Activated CD4-positive, alpha-beta T cell treated with anti-CD3 and anti-CD28 coated beads, Interleukin-2, amount 10 ng/mL, durations not matched to agents 24 days and 14 days (primary cell): ENCODE results near the gene CD7. TPM values are rescaled to one million over a fixed set of nuclear protein-coding genes. Genes with fewer than 3 reads are reported as not detected.

Experiments
- DNase-seq: peaks from one replicate; pipeline ENCODE4 v3.0.0; 2022
- H3K27ac Mint-ChIP-seq: one replicate; pipeline ENCODE4 v1.8.0; 2022; ENCODE audit warnings: mild to moderate bottlenecking, mixed read lengths
- H3K27me3 Mint-ChIP-seq: one replicate; pipeline ENCODE4 v1.8.0; 2022; ENCODE audit warnings: mixed read lengths
- H3K36me3 Mint-ChIP-seq: one replicate; pipeline ENCODE4 v1.8.0; 2022; ENCODE audit warnings: low read depth, mild to moderate bottlenecking, mixed read lengths
- H3K4me1 Mint-ChIP-seq: one replicate; pipeline ENCODE4 v1.8.0; 2021; ENCODE audit warnings: mixed read lengths
- H3K4me3 Mint-ChIP-seq: one replicate; pipeline ENCODE4 v1.8.0; 2022; ENCODE audit warnings: mild to moderate bottlenecking, moderate library complexity, mixed read lengths
- H3K9me3 Mint-ChIP-seq: one replicate; pipeline ENCODE4 v1.8.0; 2021; ENCODE audit warnings: mixed read lengths
- intact Hi-C: fragments of 100-400 bp; cut with micrococcal nuclease; formaldehyde crosslinking; loops from one replicate; pipeline ENCODE4 v1.15.1; 2023
- total RNA-seq: library from RNA; stranded (reverse); gene quantifications from 2 replicates; pipeline ENCODE4 v1.2.3, GENCODE V29; 2022

Gene CD7
- total RNA-seq, 1 donor from 2014 or later = 413 TPM

DNA sequence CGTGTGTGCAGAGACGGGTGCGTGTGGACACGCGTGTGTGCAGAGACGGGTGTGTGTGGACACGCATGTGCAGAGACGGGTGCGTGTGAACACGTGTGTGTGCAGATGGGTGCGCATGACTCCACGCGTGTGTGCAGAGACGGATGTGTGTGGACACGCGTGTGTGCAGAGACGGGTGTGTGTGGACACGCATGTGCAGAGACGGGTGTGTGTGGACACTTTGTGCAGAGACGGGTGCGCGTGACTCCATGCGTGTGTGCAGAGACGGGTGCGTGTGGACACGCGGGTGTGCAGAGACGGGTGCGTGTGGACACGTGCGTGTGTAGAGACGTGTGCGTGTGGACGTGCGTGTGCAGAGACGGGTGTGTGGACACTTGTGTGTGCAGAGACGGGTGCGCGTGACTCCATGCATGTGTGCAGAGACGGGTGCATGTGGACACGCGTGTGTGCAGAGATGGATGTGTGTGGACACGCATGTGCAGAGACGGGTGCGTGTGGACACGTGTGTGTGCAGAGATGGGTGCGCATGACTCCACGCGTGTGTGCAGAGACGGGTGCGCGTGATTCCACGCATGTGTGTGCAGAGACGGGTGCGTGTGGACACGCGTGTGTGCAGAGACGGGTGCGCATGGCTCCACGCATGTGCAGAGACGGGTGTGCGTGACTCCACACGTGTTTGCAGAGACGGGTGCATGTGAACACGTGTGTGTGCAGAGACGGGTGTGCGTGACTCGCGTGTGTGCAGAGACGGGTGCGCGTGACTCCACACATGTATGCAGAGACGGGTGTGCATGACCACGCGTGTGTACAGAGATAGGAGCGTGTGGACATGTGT lies 1.6 kb upstream of the CD7 start:
- Mint-ChIP-seq H3K4me3 (no peak overlapping the region), H3K9me3 (no peaks in the 10 kb centered on the region), H3K27ac (no peak overlapping the region), H3K27me3 (no peaks in the 10 kb centered on the region), H3K4me1 (peaks cover 28% of the 10 kb centered on the region), H3K36me3 (peaks cover 33% of the 10 kb centered on the region)
- DNase-seq = no peak
- intact Hi-C loops = no loop called here

DNA sequence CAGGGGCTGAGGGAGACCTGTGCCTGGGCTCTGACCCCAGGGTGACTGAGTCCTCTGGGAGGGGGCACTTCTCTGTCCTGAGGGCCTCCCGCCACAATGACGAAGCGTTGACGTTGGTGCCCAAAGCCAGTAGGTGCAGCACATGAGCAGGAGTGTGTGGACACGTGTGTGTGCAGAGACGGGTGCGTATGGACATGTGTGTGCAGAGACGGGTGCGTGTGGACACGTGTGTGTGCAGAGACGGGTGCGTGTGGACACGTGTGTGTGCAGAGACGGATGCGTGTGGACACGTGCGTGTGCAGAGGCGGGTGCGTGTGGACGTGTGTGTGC lies 726 bp upstream of the CD7 start:
- peaks cover 27% of the 10 kb centered on the region for H3K4me1 Mint-ChIP-seq
- H3K9me3 Mint-ChIP-seq = no peaks in the 10 kb centered on the region
- intact Hi-C loops = no loop called here
- no peak overlapping the region for H3K27ac Mint-ChIP-seq
- no peak overlapping the region for H3K4me3 Mint-ChIP-seq
- peaks cover 37% of the 10 kb centered on the region for H3K36me3 Mint-ChIP-seq
- no peaks in the 10 kb centered on the region for H3K27me3 Mint-ChIP-seq
- no peak for DNase-seq

DNA sequence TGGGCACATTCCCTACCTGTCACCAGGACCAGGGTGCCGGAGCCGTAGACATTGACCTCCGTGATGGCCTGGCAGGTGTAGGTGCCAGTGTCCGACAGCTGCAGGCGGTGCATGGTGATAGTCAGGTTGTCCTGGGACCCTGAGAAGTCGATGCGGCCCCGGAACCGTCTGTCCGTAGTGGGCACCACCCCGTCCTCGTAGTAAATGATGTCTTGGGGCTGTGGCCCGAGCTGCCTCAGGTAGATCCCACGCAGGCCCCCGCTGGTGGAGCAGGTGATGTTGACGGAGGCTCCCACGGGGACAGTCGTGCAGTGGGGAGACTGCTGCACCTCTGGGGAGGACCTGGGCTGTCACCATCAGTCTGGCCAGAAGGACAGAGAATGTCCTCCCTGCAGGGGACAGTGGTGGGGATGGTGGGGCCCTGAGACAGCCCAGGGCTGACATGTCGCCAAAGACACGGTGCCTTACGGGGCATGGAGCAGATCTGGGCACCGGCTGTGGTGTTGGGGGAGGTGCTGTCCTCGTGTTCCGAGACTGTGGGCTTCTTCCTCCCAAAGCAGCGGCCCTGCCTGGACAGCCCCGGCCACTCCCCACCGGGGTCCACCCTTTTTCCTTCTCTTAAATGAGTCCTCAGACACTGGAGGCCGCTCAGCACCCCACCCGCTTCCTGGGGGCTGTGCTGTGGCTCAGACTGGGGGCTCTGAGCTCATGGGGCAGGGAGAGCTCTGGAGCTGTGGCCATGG lies 586 bp downstream of the CD7 start:
- no peaks in the 10 kb centered on the region for H3K9me3 Mint-ChIP-seq
- intact Hi-C loops = loop anchor here (1.0 kb wide), 2 partner anchors 20 to 81 kb away; no protein-coding TSS in a partner anchor
- H3K36me3 Mint-ChIP-seq = peaks cover 34% of the 10 kb centered on the region
- no peak overlapping the region for H3K4me3 Mint-ChIP-seq
- H3K27me3 Mint-ChIP-seq = no peaks in the 10 kb centered on the region
- no peak overlapping the region for H3K27ac Mint-ChIP-seq
- no peak for DNase-seq
- peaks cover 21% of the 10 kb centered on the region for H3K4me1 Mint-ChIP-seq

DNA sequence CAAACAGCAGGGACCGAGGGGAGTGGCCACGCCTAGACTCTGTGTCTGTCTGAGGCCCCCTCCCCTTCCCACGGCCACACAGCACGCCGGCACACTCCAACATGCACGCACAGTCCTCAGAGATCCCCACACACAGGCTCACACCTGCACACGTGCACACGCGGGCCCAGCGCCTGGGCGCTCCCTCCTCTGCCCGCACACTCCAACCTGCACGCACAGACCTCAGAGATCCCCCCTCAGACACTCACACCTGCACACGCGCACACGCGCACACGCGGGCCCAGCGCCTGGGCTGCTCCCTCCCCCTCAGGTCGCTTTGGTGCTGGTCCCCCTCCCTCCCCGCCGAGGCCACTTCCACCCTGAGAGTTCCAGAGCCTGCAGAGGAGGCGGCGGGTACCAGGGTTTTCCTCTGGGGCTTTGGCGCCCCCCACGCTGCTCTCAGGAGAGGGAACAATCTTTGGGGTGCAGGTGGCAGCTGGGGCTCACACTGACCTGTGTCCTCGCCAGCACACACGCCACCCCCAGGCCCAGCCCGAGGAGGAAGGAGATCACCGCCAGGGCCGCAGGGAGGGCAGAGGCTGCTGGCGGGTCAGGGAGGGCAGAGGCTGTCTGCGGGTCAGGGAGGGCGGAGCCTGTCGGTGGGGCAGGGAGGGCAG lies 1.6 kb downstream of the CD7 start:
- Mint-ChIP-seq H3K27me3 (no peaks in the 10 kb centered on the region), H3K36me3 (peaks cover 31% of the 10 kb centered on the region), H3K4me3 (no peak overlapping the region), H3K9me3 (no peaks in the 10 kb centered on the region), H3K4me1 (peaks cover 18% of the 10 kb centered on the region), H3K27ac (no peak overlapping the region)
- intact Hi-C loops = no loop called here
- peak; percentile 84 for DNase-seq

DNA sequence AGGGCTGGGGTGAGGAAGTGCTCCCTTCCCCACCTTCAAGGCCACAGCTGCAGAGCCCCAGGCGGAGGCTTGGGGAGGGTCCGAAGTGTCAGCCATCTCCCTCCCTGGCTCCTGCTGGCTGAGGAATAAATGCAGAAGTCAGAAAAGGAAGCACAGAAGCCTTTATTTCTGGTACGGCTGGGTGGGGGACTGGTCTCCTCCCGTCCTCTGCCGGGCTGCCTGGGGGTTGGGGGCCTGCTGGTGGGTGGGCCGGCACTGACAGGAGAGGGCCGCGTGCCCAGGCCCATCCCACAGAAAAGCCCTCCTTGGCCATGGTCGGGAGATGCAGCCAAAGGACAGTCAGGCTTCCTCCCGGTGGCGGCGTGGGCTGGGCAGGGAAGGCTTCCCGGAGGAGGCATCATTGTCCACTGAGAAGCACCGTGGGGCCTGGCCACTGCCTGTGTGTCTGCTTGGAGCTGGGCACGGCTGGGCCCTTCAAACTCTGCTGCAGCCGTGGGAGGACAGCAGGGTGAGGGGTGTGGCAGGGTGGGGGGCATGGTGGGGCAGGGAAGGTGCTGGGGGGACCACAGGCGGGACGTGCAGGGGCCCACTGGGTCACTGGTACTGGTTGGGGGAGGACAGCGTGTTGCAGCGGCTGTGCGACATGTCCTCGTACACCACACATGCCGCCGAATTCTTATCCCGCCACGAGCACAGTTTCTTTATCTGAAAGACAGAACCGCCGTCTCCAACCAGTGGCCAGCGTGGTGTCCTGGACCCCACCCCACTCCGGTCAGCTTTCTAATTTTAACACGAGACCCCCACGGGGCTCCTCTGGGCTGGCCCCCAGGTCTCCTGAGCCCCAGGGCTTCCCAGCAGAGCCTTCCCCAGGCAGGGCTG lies 2.4 kb downstream of the CD7 start:
- Mint-ChIP-seq H3K36me3 (peaks cover 31% of the 10 kb centered on the region), H3K27ac (no peak overlapping the region), H3K4me1 (peaks cover 12% of the 10 kb centered on the region), H3K27me3 (no peaks in the 10 kb centered on the region), H3K9me3 (no peaks in the 10 kb centered on the region), H3K4me3 (no peak overlapping the region)
- DNase-seq = no peak
- intact Hi-C loops = no loop called here

DNA sequence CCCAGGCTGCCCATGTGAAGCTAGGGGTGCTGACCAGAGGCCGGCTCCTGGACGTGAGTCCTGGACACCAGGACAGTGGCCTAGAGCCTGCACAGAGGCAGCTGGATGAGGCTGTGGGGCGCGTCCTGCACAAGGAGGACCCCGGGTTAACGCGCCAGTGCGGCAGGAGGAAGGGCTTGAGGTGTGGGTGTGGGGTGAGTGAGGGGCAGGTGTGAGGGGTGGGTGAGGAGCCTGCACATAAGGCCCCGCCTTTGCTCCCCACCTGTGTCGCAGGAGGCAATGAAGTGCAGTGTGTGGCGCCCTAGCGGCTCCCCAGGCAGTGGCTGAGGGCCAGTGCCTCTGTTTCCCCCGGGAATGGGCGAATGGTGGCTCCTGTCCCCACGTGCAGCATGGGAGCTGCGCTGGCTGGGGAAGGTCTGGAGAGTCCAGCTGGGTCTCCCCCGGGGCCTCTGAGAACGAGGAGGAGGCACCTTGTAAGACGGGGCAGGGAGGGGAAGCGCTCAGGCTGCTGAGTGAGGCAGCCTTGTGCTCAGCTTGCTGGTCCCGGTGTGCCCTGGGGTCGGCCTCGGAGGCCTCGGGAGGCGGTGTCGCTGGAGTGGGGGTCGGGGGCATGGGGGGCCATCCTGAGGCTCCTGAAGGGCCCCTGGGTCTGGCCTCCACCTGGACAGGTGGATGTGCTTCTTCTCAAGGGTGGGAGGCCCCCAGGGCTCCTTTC lies 3.2 kb downstream of the CD7 start:
- Mint-ChIP-seq H3K27ac (peak overlapping the region; percentile 72), H3K4me3 (peak overlapping the region; percentile 68), H3K9me3 (no peaks in the 10 kb centered on the region), H3K36me3 (peaks cover 31% of the 10 kb centered on the region), H3K4me1 (peaks cover 10% of the 10 kb centered on the region), H3K27me3 (no peaks in the 10 kb centered on the region)
- intact Hi-C loops = no loop called here
- DNase-seq = no peak

DNA sequence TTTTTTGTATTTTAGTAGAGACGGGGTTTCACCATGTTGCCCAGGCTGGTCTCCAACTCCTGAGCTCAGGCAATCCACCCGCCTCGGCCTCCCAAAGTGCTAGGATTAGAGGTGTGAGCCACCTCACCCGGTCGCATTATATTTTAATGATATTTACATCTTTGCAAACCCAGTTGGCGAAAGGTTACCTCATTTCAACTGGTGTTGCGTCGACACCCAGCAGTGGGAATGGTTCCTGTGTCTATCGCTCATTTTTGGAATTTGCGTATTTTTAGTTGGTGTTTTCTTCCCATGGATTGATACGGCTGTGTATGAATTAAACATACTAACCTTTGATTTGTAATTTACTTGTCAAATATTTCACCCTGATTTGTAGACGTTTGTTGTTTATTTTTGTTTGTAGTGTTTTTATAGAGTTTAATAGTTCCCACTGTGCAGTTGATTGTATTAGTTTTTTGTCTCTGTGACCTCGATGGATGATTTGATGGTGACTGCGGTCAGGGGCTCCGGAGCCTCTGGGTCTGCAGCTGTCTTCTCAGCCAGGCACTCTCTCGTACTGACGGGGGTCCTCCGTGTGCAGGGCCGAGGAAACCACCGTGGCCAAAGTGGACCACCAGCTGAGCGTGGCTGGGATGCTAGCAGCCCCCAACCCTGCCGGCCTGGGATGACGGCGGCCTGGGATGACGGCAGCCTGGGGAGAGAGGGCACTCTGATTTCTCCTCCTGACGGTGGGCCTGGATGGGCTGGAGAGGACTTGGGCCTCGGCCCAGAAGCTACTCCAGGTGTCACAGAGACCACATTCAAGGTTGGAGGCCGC lies 4.0 kb downstream of the CD7 start:
- Mint-ChIP-seq H3K4me3 (peak overlapping the region; percentile 68), H3K36me3 (peaks cover 31% of the 10 kb centered on the region), H3K27me3 (no peaks in the 10 kb centered on the region), H3K4me1 (peaks cover 12% of the 10 kb centered on the region), H3K27ac (peak overlapping the region; percentile 34), H3K9me3 (no peaks in the 10 kb centered on the region)
- no peak for DNase-seq
- intact Hi-C loops = no loop called here

DNA sequence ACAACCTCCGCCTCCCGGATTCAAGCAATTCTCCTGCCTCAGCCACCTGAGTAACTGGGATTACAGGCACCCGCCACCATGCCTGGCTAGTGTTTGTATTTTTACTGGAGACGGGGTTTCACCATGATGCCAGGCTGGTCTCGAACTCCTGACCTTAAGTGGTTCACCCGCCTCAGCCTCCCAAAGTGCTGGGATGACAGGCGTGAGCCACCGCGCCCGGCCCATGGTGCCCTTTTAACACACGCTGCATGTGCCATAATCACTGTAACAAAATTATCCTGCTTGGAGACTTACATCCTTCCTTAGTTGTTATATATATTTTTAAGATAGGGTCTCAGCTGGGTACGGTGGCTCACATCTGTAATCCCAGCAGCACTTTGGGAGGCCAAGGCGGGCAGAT lies 5.4 kb downstream of the CD7 start:
- Mint-ChIP-seq H3K4me1 (peaks cover 16% of the 10 kb centered on the region), H3K9me3 (no peaks in the 10 kb centered on the region), H3K4me3 (no peak overlapping the region), H3K27me3 (peaks cover 4% of the 10 kb centered on the region), H3K36me3 (peaks cover 32% of the 10 kb centered on the region), H3K27ac (no peak overlapping the region)
- DNase-seq = no peak
- intact Hi-C loops = no loop called here

DNA sequence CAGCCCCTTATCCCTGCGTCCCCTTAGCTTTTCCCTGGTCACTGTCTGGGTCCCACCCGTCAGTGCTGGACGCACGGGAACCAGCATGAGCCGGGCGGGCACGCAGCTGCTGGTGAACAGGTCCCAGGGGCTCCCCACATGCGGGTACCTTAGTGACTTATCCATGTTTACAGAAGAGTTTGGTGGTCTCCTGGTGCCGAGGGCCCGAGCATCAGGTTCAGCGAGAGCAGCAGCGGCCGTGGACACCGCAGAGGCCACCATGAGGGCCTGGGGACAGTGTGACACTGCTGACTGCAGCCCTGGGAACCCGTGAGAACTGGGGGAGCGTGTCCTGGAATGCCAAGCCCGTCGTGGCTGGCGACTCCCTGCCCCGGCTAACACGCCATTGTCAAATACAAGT lies 6.5 kb downstream of the CD7 start:
- Mint-ChIP-seq H3K9me3 (no peaks in the 10 kb centered on the region), H3K4me3 (no peak overlapping the region), H3K27me3 (peaks cover 4% of the 10 kb centered on the region), H3K27ac (no peak overlapping the region), H3K4me1 (peaks cover 22% of the 10 kb centered on the region), H3K36me3 (peaks cover 24% of the 10 kb centered on the region)
- no peak for DNase-seq
- intact Hi-C loops = no loop called here

DNA sequence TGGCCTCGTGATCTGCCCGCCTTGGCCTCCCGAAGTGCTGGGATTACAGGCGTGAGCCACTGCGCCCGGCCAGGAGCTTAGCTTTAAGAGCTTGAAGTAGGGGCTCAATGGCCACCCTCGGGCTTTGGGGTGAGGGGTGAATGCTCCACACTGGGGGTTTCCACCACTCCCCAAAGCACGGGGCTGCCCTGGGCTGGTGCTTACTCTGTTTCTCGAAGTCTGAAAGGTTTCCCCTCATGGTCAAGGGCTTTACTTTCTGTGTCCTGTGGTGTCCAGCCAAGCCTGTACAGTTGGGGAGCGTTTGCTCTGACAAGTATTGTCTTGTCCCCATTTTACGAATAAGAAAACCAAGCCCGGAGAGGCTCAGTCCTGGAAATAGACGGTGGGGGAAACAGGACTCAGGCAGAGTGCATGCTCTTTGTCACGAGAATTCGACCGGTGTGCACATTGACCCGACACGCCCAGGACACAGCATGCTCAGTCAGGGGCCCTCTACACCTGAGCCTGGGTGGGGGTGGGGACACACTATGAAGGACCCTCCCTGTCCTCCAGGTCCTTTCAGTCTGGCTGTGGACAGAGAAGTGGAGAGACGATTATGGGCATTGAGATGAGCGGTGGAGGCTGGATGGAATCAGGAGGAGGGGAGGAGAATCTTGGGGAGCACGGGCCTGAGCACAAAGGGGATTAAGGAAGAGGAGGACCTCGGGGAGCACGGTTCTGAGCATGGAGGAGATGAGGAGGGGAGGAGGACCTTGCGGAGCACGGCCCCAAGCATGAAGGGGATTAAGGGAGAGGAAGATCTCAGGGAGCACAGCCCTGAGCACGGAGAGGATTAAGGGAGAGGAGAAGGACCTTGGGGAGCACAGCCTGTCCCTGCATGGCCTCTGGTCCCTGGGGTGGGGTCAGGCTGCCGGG lies 7.5 kb downstream of the CD7 start:
- Mint-ChIP-seq H3K9me3 (no peaks in the 10 kb centered on the region), H3K4me1 (peaks cover 23% of the 10 kb centered on the region), H3K36me3 (peaks cover 16% of the 10 kb centered on the region), H3K27me3 (peaks cover 4% of the 10 kb centered on the region), H3K27ac (no peak overlapping the region), H3K4me3 (no peak overlapping the region)
- intact Hi-C loops = no loop called here
- no peak for DNase-seq

DNA sequence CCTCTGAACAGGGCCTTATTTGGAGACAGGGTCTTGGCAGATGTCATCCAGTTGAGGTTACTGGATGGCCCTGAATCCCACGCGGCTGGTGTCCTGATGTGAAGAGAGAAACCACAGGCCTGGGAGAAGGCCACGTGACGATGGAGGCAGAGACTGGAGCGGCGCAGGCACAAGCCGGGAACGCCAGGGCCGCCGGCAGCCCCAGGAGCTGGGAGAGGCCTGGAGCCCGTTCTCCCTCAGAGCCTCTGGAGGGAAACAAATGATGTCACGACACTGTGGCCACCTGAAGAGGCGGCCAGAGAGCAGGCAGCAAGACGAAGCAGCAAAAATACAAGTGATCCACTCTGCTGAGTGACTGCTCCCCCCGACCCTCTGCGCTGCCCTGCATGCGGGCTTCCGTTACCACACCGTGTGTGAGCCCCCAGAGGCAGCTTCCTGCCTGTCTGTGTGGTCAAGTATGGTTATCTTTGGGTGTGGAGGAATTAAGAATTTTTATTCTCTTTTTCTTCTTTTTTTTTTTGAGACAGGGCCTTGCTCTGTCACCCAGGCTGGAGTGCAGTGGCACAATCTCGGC lies 11.6 kb downstream of the CD7 start:
- H3K4me1 Mint-ChIP-seq = peaks cover 39% of the 10 kb centered on the region
- H3K27me3 Mint-ChIP-seq = peaks cover 4% of the 10 kb centered on the region
- H3K4me3 Mint-ChIP-seq = peak overlapping the region; percentile 30
- H3K9me3 Mint-ChIP-seq = no peaks in the 10 kb centered on the region
- DNase-seq = no peak
- H3K27ac Mint-ChIP-seq = peak overlapping the region; percentile 92
- peaks cover 3% of the 10 kb centered on the region for H3K36me3 Mint-ChIP-seq
- intact Hi-C loops = loop anchor here (1.0 kb wide), 2 partner anchors 9 to 15 kb away; no protein-coding TSS in a partner anchor
